Skeletal muscle cell (primary cell): Measurements from ENCODE around the gene MCM7.
A peak's percentile ranks its signal among the peaks of the same experiment; 100 is the strongest.

Experiments used
- DNase-seq: peaks from one replicate; pipeline ENCODE4 v3.0.0-alpha.2; 2010; ENCODE audit warnings: low read depth
- H3K4me3 ChIP-seq: 2 replicates; pipeline ENCODE4 v1.5.1; 2011; ENCODE audit warnings: low read depth, mild to moderate bottlenecking, control low read depth, low read length, moderate library complexity

Gene MCM7

GRCh38 chr7:100124301-100125230, 23.4 kb upstream of the MCM7 start:
- H3K4me3 ChIP-seq: no peak overlapping the region
- no peak for DNase-seq

- no peak for DNase-seq
- H3K4me3 ChIP-seq: no peak overlapping the region
These were observed 21.4 kb upstream of the MCM7 start for GRCh38 chr7:100122568-100122967.

GRCh38 chr7:100122067-100122466, 20.9 kb upstream of the MCM7 start:
- H3K4me3 ChIP-seq: no peak overlapping the region
- DNase-seq: no peak

- DNase-seq: no peak
These were observed 19.5 kb upstream of the MCM7 start for GRCh38 chr7:100120733-100121036.

GRCh38 chr7:100119970-100120732, 19.0 kb upstream of the MCM7 start:
- peak overlapping the region; percentile 96 for H3K4me3 ChIP-seq
- no peak for DNase-seq

More at GRCh38 chr7:100120733-100121036, 19.5 kb upstream of the MCM7 start:
- peak overlapping the region; percentile 96 for H3K4me3 ChIP-seq

- H3K4me3 ChIP-seq: peak within 1 kb of the TSS; percentile 96
- DNase-seq: peak; percentile 78
These were observed 18.1 kb upstream of the MCM7 start, which contains the start of the genes CNPY4 and TAF6 for GRCh38 chr7:100119072-100119969. Gene CNPY4 (plus strand): TSS chr7:100119634. CDS start chr7:100119745, 111 bp downstream. Gene TAF6 (minus strand): TSS chr7:100119358. CDS start chr7:100114209, 5,149 bp downstream.

- peak overlapping the region; percentile 96 for H3K4me3 ChIP-seq
- no peak for DNase-seq
These were observed 17.3 kb upstream of the MCM7 start for GRCh38 chr7:100118388-100119071.

- no peak overlapping the region for H3K4me3 ChIP-seq
These were observed 13.8 kb upstream of the MCM7 start for GRCh38 chr7:100115026-100115425.

GRCh38 chr7:100111914-100112313, 10.7 kb upstream of the MCM7 start:
- DNase-seq: no peak
- no peak overlapping the region for H3K4me3 ChIP-seq

More at GRCh38 chr7:100115026-100115425, 13.8 kb upstream of the MCM7 start:
- no peak for DNase-seq

- no peak overlapping the region for H3K4me3 ChIP-seq
These were observed 10.0 kb upstream of the MCM7 start for GRCh38 chr7:100111156-100111555.

GRCh38 chr7:100109521-100110163, 8.4 kb upstream of the MCM7 start:
- no peak overlapping the region for H3K4me3 ChIP-seq
- no peak for DNase-seq

More at GRCh38 chr7:100111156-100111555, 10.0 kb upstream of the MCM7 start:
- no peak for DNase-seq

- H3K4me3 ChIP-seq: no peak overlapping the region
These were observed 6.7 kb upstream of the MCM7 start for GRCh38 chr7:100107890-100108289.

GRCh38 chr7:100107125-100107737, 6.0 kb upstream of the MCM7 start:
- H3K4me3 ChIP-seq: no peak overlapping the region

More at GRCh38 chr7:100107890-100108289, 6.7 kb upstream of the MCM7 start:
- DNase-seq: no peak

GRCh38 chr7:100106633-100107032, 5.4 kb upstream of the MCM7 start:
- DNase-seq: no peak
- H3K4me3 ChIP-seq: no peak overlapping the region

More at GRCh38 chr7:100107125-100107737, 6.0 kb upstream of the MCM7 start:
- no peak for DNase-seq

- no peak overlapping the region for H3K4me3 ChIP-seq
- no peak for DNase-seq
These were observed 4.3 kb upstream of the MCM7 start for GRCh38 chr7:100105534-100105933.

- peak overlapping the region; percentile 86 for H3K4me3 ChIP-seq
These were observed 2.0 kb upstream of the MCM7 start for GRCh38 chr7:100102950-100103840.

More at GRCh38 chr7:100102950-100103840, 2.0 kb upstream of the MCM7 start:
- DNase-seq: peak; percentile 26
